Keratinocyte (primary cell): ENCODE results near the gene OTOGL. TPM values are rescaled to one million over a fixed set of nuclear protein-coding genes. Genes with fewer than 3 reads are reported as not detected.

Source experiments
- DNase-seq: peaks from one replicate; pipeline ENCODE4 v3.0.0-alpha.2; 2011; ENCODE audit warnings: low read depth, missing footprints, low spot score
- FAIRE-seq: peaks from 2 replicates; lab custom pipeline; 2011; peaks lifted over from hg19 to GRCh38; lab: Jason Lieb, UNC
- H2AFZ ChIP-seq: 2 replicates; pipeline ENCODE4 v1.6.0; 2012; ENCODE audit warnings: low read length, control low read depth, inconsistent platforms; ENCODE audit not compliant: control insufficient read depth
- H3K27ac ChIP-seq: 2 replicates; pipeline ENCODE4 v1.5.1; 2011; ENCODE audit warnings: low read length; ENCODE audit not compliant: control insufficient read depth, insufficient read depth
- H3K27me3 ChIP-seq: 3 replicates; pipeline ENCODE4 v1.6.0; 2011; ENCODE audit warnings: low read length; ENCODE audit not compliant: control insufficient read depth, insufficient read depth; ENCODE audit errors: extremely low read depth
- H3K36me3 ChIP-seq, 2 experiments: 2 replicates in 1 of 2; 3 replicates in 1 of 2; pipeline ENCODE4 v1.5.1; 2011; ENCODE audit warnings: low read length in 2 of 2, mild to moderate bottlenecking in 1 of 2; ENCODE audit not compliant: control insufficient read depth in 2 of 2, insufficient read depth in 2 of 2; ENCODE audit errors: extremely low read depth in 1 of 2
- H3K4me1 ChIP-seq: 3 replicates; pipeline ENCODE4 v1.5.1; 2011; ENCODE audit warnings: low read length; ENCODE audit not compliant: control insufficient read depth, insufficient read depth; ENCODE audit errors: extremely low read depth
- H3K4me2 ChIP-seq: 3 replicates; pipeline ENCODE4 v1.6.0; 2011; ENCODE audit warnings: low read depth, low read length; ENCODE audit not compliant: control insufficient read depth, insufficient read depth; ENCODE audit errors: extremely low read depth
- H3K4me3 ChIP-seq, 3 experiments: fragments of 200-600 bp in 1 of 3; sonication (generic) in 1 of 3; 2 replicates in 2 of 3; 3 replicates in 1 of 3; pipeline ENCODE4 v1.5.1; 2011 to 2016; ENCODE audit warnings: low read length in 3 of 3, mild to moderate bottlenecking in 3 of 3, control low read depth in 2 of 3, inconsistent platforms in 1 of 3, low read depth in 1 of 3, mixed read lengths in 1 of 3, mixed run types in 1 of 3, moderate library complexity in 1 of 3; ENCODE audit not compliant: control insufficient read depth in 2 of 3, insufficient read depth in 2 of 3; ENCODE audit errors: extremely low read depth in 1 of 3
- H3K79me2 ChIP-seq: 2 replicates; pipeline ENCODE4 v1.6.0; 2012; ENCODE audit warnings: low read length; ENCODE audit not compliant: control insufficient read depth, insufficient read depth
- H3K9ac ChIP-seq: 3 replicates; pipeline ENCODE4 v1.6.0; 2011; ENCODE audit warnings: low read length; ENCODE audit not compliant: control insufficient read depth, insufficient read depth; ENCODE audit errors: extremely low read depth
- H3K9me1 ChIP-seq: 3 replicates; pipeline ENCODE4 v1.6.0; 2011; ENCODE audit warnings: low read length; ENCODE audit not compliant: control insufficient read depth, insufficient read depth; ENCODE audit errors: extremely low read depth
- H3K9me3 ChIP-seq: 2 replicates; pipeline ENCODE4 v1.5.1; 2012; ENCODE audit warnings: low read depth, low read length; ENCODE audit not compliant: control insufficient read depth
- H4K20me1 ChIP-seq: 3 replicates; pipeline ENCODE4 v1.6.0; 2011; ENCODE audit warnings: low read length; ENCODE audit not compliant: control insufficient read depth, insufficient read depth; ENCODE audit errors: extremely low read depth
- EZH2 ChIP-seq: IDR thresholded peaks from one replicate; pipeline ENCODE4 v1.6.1; 2012; ENCODE audit warnings: inconsistent platforms, mild to moderate bottlenecking, low read length, moderate library complexity
- dilution Hi-C: fragments of 300-500 bp; cut with MboI; formaldehyde crosslinking; loops from one replicate; pipeline ENCODE4 v1.7.0; 2020; ENCODE audit warnings: low sequenced_read_pairs; ENCODE audit not compliant: extremely low pct_ligation_motif_present
- polyA plus RNA-seq, 5 experiments: library from polyadenylated mRNA; depleted of rRNA in 3 of 5; stranded (reverse) in 3 of 5; stranded (forward) in 1 of 5; unstranded in 1 of 5; fragments of >200 nt; gene quantifications; 1 replicate in 1 of 5; 2 replicates in 3 of 5; 3 replicates in 1 of 5; pipeline versions ENCODE4 v1.2.1 to v1.2.3, GENCODE V29; 2011 to 2012; ENCODE audit warnings: missing spikeins in 2 of 5, low read depth in 1 of 5, low replicate concordance in 1 of 5
- TF ChIP-seq, protein P1 (sequence below), 3 experiments: IDR thresholded peaks in 1 of 3; conservative IDR thresholded peaks in 1 of 3; optimal IDR thresholded peaks in 1 of 3; 2 replicates in 2 of 3; 3 replicates in 1 of 3; pipeline versions ENCODE3 to v1.5.1; 2011; ENCODE audit warnings: low read length in 3 of 3, mild to moderate bottlenecking in 3 of 3, moderate library complexity in 2 of 3, control low read depth in 1 of 3, inconsistent platforms in 1 of 3; ENCODE audit not compliant: insufficient read depth in 2 of 3; ENCODE audit errors: extremely low read depth in 1 of 3

OTOGL gene
- polyA plus RNA-seq, 1 donor (not counting 4 experiments of a cell fraction or from before 2014, with no cell fraction given): 0.08 TPM

DNA sequence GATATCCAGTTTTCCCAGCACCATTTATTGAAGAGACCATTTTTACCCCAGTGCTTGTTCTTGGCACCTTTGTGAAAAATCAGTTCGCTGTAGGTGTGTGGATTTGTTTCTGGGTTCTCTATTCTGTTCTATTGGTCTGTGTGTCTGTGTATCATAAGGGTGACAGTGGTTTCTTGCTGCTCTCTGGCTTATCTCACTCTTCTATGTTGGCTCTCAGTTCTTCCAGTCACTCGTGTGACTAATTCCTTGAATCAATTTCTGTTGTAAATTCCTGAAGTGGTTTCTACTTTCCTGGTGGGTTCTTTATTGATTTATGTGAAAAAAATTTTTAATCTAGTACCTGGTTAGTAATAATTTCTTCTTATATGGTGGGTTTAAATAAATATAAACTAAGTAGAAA is 58.3 kb downstream of the OTOGL start:
- H3K36me3 ChIP-seq: no peaks in the 10 kb centered on the region
- no peak for TF ChIP-seq EZH2
- TF ChIP-seq, protein P1, sequence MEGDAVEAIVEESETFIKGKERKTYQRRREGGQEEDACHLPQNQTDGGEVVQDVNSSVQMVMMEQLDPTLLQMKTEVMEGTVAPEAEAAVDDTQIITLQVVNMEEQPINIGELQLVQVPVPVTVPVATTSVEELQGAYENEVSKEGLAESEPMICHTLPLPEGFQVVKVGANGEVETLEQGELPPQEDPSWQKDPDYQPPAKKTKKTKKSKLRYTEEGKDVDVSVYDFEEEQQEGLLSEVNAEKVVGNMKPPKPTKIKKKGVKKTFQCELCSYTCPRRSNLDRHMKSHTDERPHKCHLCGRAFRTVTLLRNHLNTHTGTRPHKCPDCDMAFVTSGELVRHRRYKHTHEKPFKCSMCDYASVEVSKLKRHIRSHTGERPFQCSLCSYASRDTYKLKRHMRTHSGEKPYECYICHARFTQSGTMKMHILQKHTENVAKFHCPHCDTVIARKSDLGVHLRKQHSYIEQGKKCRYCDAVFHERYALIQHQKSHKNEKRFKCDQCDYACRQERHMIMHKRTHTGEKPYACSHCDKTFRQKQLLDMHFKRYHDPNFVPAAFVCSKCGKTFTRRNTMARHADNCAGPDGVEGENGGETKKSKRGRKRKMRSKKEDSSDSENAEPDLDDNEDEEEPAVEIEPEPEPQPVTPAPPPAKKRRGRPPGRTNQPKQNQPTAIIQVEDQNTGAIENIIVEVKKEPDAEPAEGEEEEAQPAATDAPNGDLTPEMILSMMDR (optimal IDR thresholded peaks at IDR 0.05 in 1 of 3, IDR thresholded peaks at IDR 0.05 in 1 of 3, conservative IDR thresholded peaks at IDR 0.05 in 1 of 3; ENCODE audit: extremely low read depth in 1 of 3, insufficient read depth in 2 of 3, low read length in 3 of 3): no peak
- H4K20me1 ChIP-seq: no peaks in the 10 kb centered on the region
- no peaks in the 10 kb centered on the region for H3K9me1 ChIP-seq
- no peaks in the 10 kb centered on the region for H3K9me3 ChIP-seq
- H3K9ac ChIP-seq: no peak overlapping the region
- no peak overlapping the region for H3K4me3 ChIP-seq
- dilution Hi-C loops: no loop called here
- no peaks in the 10 kb centered on the region for H3K27me3 ChIP-seq
- H3K4me1 ChIP-seq: peaks cover 6% of the 10 kb centered on the region
- H3K4me2 ChIP-seq: no peak overlapping the region
- FAIRE-seq (no peak), DNase-seq (no peak)
- H3K27ac ChIP-seq: no peak overlapping the region
- no peaks in the 10 kb centered on the region for H3K79me2 ChIP-seq
- no peak overlapping the region for H2AFZ ChIP-seq

DNA sequence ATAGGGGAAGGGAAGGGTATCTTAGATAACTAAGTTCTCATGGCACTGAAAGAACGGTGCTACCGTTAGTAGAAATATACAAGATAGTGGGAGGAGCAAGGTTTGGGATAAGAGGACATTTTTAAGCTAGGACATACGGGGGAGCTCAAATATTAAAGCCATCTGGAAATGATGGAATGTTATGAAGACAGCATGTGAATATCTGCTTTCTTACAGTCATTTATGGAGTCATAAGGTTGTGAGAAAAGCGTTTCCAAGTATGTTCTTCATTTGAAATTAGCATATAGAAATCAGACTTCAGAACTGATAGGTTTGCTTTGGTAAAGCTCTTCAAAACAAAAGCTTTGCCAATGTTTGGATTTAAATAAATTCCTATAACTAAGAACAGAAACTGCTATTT is 62.3 kb downstream of the OTOGL start:
- Histone ChIP-seq H3K79me2 (no peaks in the 10 kb centered on the region), H4K20me1 (no peaks in the 10 kb centered on the region), H3K9me1 (no peaks in the 10 kb centered on the region), H3K27ac (no peak overlapping the region), H3K4me3 (no peak overlapping the region), H3K9ac (no peak overlapping the region), H3K27me3 (no peaks in the 10 kb centered on the region), H3K36me3 (no peaks in the 10 kb centered on the region), H3K4me1 (no peaks in the 10 kb centered on the region), H3K9me3 (no peaks in the 10 kb centered on the region), H2AFZ (no peak overlapping the region), H3K4me2 (no peak overlapping the region)
- dilution Hi-C loops: no loop called here
- TF ChIP-seq EZH2: no peak
- TF ChIP-seq, protein P1 (optimal IDR thresholded peaks at IDR 0.05 in 1 of 3, IDR thresholded peaks at IDR 0.05 in 1 of 3, conservative IDR thresholded peaks at IDR 0.05 in 1 of 3; ENCODE audit: extremely low read depth in 1 of 3, insufficient read depth in 2 of 3, low read length in 3 of 3): no peak
- DNase-seq (no peak), FAIRE-seq (no peak)
